ENCODE results near the gene KLHL21.
A peak's percentile ranks its signal among the peaks of the same experiment; 100 is the strongest.

Gene KLHL21

GRCh38 chr1:6622396-6623152 lies 19.9 kb upstream of the KLHL21 start:
- Histone ChIP-seq H3K36me3 (ENCODE audit: control insufficient read depth, insufficient read depth, low read length) (peaks cover 44% of the 10 kb centered on the region), H3K4me1 (ENCODE audit: control insufficient read depth, insufficient read depth, low read length) (no peaks in the 10 kb centered on the region), H3K4me3 (ENCODE audit: low read depth, low read length) (no peak overlapping the region), H3K9ac (ENCODE audit: low read depth, low read length) (no peak overlapping the region), H3K27me3 (ENCODE audit: control insufficient read depth, insufficient read depth, low read length) (no peaks in the 10 kb centered on the region), H3K9me3 (ENCODE audit: control insufficient read depth, insufficient read depth, low read length) (no peaks in the 10 kb centered on the region)

- Histone ChIP-seq H3K4me3 (ENCODE audit: low read depth, low read length) (no peak overlapping the region), H3K27me3 (ENCODE audit: control insufficient read depth, insufficient read depth, low read length) (no peaks in the 10 kb centered on the region), H3K9ac (ENCODE audit: low read depth, low read length) (no peak overlapping the region), H3K9me3 (ENCODE audit: control insufficient read depth, insufficient read depth, low read length) (no peaks in the 10 kb centered on the region), H3K36me3 (ENCODE audit: control insufficient read depth, insufficient read depth, low read length) (peaks cover 40% of the 10 kb centered on the region), H3K4me1 (ENCODE audit: control insufficient read depth, insufficient read depth, low read length) (no peaks in the 10 kb centered on the region)
Measured at GRCh38 chr1:6621429-6622391, 19.0 kb upstream of the KLHL21 start.

GRCh38 chr1:6619045-6619444 lies 16.4 kb upstream of the KLHL21 start:
- Histone ChIP-seq H3K9ac (ENCODE audit: low read depth, low read length) (no peak overlapping the region), H3K27me3 (ENCODE audit: control insufficient read depth, insufficient read depth, low read length) (no peaks in the 10 kb centered on the region), H3K36me3 (ENCODE audit: control insufficient read depth, insufficient read depth, low read length) (peaks cover 40% of the 10 kb centered on the region)

GRCh38 chr1:6614929-6615785 lies 12.5 kb upstream of the KLHL21 start:
- peak overlapping the region; percentile 58 for H3K4me3 ChIP-seq (ENCODE audit: low read depth, low read length)
- no peaks in the 10 kb centered on the region for H3K9me3 ChIP-seq (ENCODE audit: control insufficient read depth, insufficient read depth, low read length)
- peaks cover 14% of the 10 kb centered on the region for H3K36me3 ChIP-seq (ENCODE audit: control insufficient read depth, insufficient read depth, low read length)
- H3K9ac ChIP-seq (ENCODE audit: low read depth, low read length): peak overlapping the region; percentile 54
- no peaks in the 10 kb centered on the region for H3K4me1 ChIP-seq (ENCODE audit: control insufficient read depth, insufficient read depth, low read length)
- H3K27me3 ChIP-seq (ENCODE audit: control insufficient read depth, insufficient read depth, low read length): no peaks in the 10 kb centered on the region

More at GRCh38 chr1:6619045-6619444, 16.4 kb upstream of the KLHL21 start:
- Histone ChIP-seq H3K9me3 (ENCODE audit: control insufficient read depth, insufficient read depth, low read length) (no peaks in the 10 kb centered on the region), H3K4me3 (ENCODE audit: low read depth, low read length) (no peak overlapping the region), H3K4me1 (ENCODE audit: control insufficient read depth, insufficient read depth, low read length) (no peaks in the 10 kb centered on the region)

- Histone ChIP-seq H3K9ac (ENCODE audit: low read depth, low read length) (no peak overlapping the region), H3K27me3 (ENCODE audit: control insufficient read depth, insufficient read depth, low read length) (no peaks in the 10 kb centered on the region), H3K36me3 (ENCODE audit: control insufficient read depth, insufficient read depth, low read length) (peaks cover 8% of the 10 kb centered on the region), H3K4me3 (ENCODE audit: low read depth, low read length) (peak overlapping the region; percentile 64), H3K4me1 (ENCODE audit: control insufficient read depth, insufficient read depth, low read length) (no peaks in the 10 kb centered on the region), H3K9me3 (ENCODE audit: control insufficient read depth, insufficient read depth, low read length) (no peaks in the 10 kb centered on the region)
Measured at GRCh38 chr1:6614019-6614928, 11.6 kb upstream of the KLHL21 start.

GRCh38 chr1:6613361-6614018 lies 10.8 kb upstream of the KLHL21 start, which contains the start of gene PHF13:
Gene PHF13, plus strand, starts transcription at chr1:6613731. Its CDS starts 336 bp downstream, at chr1:6614067.
- Histone ChIP-seq H3K9me3 (ENCODE audit: control insufficient read depth, insufficient read depth, low read length) (no peaks in the 10 kb centered on the region), H3K36me3 (ENCODE audit: control insufficient read depth, insufficient read depth, low read length) (peaks cover 8% of the 10 kb centered on the region), H3K4me1 (ENCODE audit: control insufficient read depth, insufficient read depth, low read length) (no peaks in the 10 kb centered on the region), H3K27me3 (ENCODE audit: control insufficient read depth, insufficient read depth, low read length) (no peaks in the 10 kb centered on the region), H3K4me3 (ENCODE audit: low read depth, low read length) (peak within 1 kb of the TSS; percentile 83), H3K9ac (ENCODE audit: low read depth, low read length) (peak within 1 kb of the TSS; percentile 65)

- H3K36me3 ChIP-seq (ENCODE audit: control insufficient read depth, insufficient read depth, low read length): peaks cover 3% of the 10 kb centered on the region
- peak overlapping the region; percentile 65 for H3K9ac ChIP-seq (ENCODE audit: low read depth, low read length)
- H3K9me3 ChIP-seq (ENCODE audit: control insufficient read depth, insufficient read depth, low read length): no peaks in the 10 kb centered on the region
- no peaks in the 10 kb centered on the region for H3K4me1 ChIP-seq (ENCODE audit: control insufficient read depth, insufficient read depth, low read length)
- H3K4me3 ChIP-seq (ENCODE audit: low read depth, low read length): peak overlapping the region; percentile 83
- H3K27me3 ChIP-seq (ENCODE audit: control insufficient read depth, insufficient read depth, low read length): no peaks in the 10 kb centered on the region
Measured at GRCh38 chr1:6612641-6613360, 10.1 kb upstream of the KLHL21 start.

- Histone ChIP-seq H3K9me3 (ENCODE audit: control insufficient read depth, insufficient read depth, low read length) (no peaks in the 10 kb centered on the region), H3K9ac (ENCODE audit: low read depth, low read length) (peak overlapping the region; percentile 87), H3K36me3 (ENCODE audit: control insufficient read depth, insufficient read depth, low read length) (peaks cover 5% of the 10 kb centered on the region), H3K27me3 (ENCODE audit: control insufficient read depth, insufficient read depth, low read length) (no peaks in the 10 kb centered on the region), H3K4me3 (ENCODE audit: low read depth, low read length) (peak overlapping the region; percentile 68), H3K4me1 (ENCODE audit: control insufficient read depth, insufficient read depth, low read length) (peaks cover 13% of the 10 kb centered on the region)
Measured at GRCh38 chr1:6603915-6604558, 1.4 kb upstream of the KLHL21 start.

- Histone ChIP-seq H3K4me3 (ENCODE audit: low read depth, low read length) (peak overlapping the region; percentile 68), H3K4me1 (ENCODE audit: control insufficient read depth, insufficient read depth, low read length) (peaks cover 13% of the 10 kb centered on the region), H3K9ac (ENCODE audit: low read depth, low read length) (peak overlapping the region; percentile 87)
Measured at GRCh38 chr1:6603238-6603914, 707 bp upstream of the KLHL21 start.

More at GRCh38 chr1:6603238-6603914, 707 bp upstream of the KLHL21 start:
- peaks cover 8% of the 10 kb centered on the region for H3K36me3 ChIP-seq (ENCODE audit: control insufficient read depth, insufficient read depth, low read length)
- H3K27me3 ChIP-seq (ENCODE audit: control insufficient read depth, insufficient read depth, low read length): no peaks in the 10 kb centered on the region
- no peaks in the 10 kb centered on the region for H3K9me3 ChIP-seq (ENCODE audit: control insufficient read depth, insufficient read depth, low read length)

Measured in iPS-15b (cell line).